ENCODE results near the gene MYOCD.

Gene MYOCD

DNA sequence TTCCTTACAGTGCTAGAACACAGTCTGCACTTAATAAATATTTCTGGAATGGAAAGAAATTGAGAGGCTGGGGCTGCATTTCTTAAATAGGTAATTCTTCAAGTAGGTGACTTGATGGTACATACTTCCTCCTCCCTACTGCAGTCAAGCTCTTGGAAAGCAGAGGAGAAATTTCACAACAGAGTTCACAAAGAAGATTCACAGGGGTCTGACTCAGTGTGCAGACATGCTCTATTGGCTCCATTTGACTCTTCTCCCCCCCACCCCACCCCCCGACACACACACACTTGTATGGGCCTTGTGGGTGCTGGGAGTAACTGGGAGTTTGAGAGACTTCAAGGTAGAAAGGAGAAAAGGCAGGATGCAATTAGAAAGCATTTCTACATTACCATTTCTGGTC is 6.2 kb upstream of the MYOCD start:
- Mint-ChIP-seq H3K4me1 (no peaks in the 10 kb centered on the region), H3K4me3 (no peak overlapping the region), H3K27ac (no peak overlapping the region), H3K9me3 (no peaks in the 10 kb centered on the region), H3K36me3 (no peaks in the 10 kb centered on the region), H3K27me3 (peaks cover 21 to 28% of the 10 kb centered on the region in 2 donors)
- DNase-seq (no peak), ATAC-seq (replicated peaks) (no peak)

DNA sequence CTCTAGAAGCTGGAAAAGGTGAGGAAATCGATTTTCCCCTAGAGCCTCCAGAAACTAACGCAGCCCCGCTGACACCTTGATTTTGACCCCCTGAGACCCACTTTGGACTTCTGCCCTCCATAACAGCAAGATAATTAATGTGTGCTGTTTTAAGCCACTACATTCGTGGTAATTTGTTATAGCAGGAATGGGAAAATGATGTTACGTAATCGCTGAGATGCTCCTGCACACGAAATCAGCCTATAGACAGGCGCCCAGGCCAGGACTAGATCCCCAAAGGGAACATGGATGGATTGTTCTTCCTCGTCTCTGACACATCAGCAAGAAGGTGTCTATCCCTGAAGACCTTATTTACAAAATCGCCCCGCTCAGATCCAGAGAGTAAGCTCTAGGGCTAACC is 1.4 kb upstream of the MYOCD start:
- Mint-ChIP-seq H3K9me3 (no peaks in the 10 kb centered on the region), H3K4me3 (no peak overlapping the region), H3K27ac (no peak overlapping the region), H3K27me3 (peaks cover 48 to 70% of the 10 kb centered on the region in 2 donors), H3K36me3 (no peaks in the 10 kb centered on the region), H3K4me1 (no peaks in the 10 kb centered on the region)
- ATAC-seq (replicated peaks) (no peak), DNase-seq (no peak)

DNA sequence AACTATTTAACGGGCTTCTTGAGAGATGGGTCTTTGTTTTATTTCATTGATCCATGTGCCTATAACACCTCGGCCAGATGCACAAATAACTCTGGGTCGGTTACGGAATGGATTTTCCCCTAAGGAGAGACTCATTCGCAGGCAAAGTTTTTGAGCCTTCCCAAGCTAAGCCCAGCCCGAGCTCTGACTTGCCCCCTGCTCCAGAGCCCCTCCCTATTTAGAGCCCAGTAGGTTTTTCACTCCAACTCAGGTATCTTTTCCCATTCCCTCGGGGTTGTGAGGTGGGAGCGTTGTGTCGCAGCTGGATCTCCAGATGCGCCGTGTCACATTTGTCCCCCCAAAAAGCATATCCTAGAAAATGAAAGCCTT is 812 bp upstream of the MYOCD start:
- Mint-ChIP-seq H3K36me3 (no peaks in the 10 kb centered on the region), H3K4me1 (no peaks in the 10 kb centered on the region), H3K4me3 (no peak overlapping the region), H3K27me3 (peaks cover 48 to 77% of the 10 kb centered on the region in 2 donors), H3K27ac (no peak overlapping the region), H3K9me3 (no peaks in the 10 kb centered on the region)
- ATAC-seq (replicated peaks) (no peak), DNase-seq (no peak)

DNA sequence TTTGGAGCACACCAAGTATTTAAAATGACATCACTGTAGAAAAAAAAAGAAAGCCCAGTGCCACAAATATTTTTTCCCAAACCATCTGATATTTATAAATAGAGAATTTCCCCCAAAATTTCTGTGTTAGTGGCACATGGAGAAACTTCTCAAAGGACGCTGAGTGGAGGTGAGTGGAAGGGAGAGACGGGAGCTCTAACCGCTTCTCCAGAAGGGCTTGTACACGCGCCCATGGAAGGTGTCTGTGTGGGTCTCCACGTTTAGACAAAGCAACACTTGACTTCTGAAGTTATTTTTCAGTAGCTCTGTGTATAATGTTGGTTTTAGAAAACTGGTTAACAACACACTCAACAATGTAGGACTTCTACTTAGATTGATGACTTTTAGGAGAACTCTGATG is 1.0 kb downstream of the MYOCD start:
- Mint-ChIP-seq H3K27me3 (peaks cover 48 to 72% of the 10 kb centered on the region in 2 donors), H3K27ac (no peak overlapping the region), H3K4me3 (no peak overlapping the region), H3K4me1 (no peaks in the 10 kb centered on the region), H3K9me3 (no peaks in the 10 kb centered on the region), H3K36me3 (no peaks in the 10 kb centered on the region)
- DNase-seq, result no peak
- ATAC-seq (replicated peaks), result no peak

DNA sequence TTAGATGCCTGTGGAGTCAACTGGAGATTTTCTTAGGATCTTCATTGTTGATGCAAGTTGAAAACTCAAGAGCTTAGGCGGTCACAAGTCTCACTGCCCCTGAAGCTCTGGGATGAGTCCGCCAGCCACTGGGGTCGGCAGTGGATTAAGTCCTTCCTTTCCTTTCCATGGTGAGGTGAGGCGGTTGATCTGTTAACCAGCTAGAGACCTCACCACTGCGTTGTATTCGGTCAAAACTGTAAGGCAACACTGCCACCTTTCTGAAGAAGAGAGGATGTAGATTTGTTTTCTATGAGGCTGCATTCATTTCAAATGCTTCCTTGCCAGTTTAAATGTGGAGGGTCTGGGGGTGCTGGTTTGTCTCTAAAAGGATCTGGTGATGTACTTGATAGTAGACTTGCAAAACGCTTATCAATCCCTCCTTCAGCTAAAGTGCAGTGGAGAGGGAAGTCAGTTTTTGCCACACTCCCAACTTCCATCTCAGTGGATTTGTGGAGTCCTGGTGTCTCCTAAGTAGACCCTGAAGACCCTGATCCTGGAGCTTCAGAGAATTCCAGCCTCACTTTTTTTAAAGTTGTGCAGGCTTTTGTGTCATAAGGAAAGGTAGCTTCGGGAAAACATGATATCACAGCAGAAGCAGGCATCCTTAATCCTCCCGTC is 1.7 kb downstream of the MYOCD start:
- H3K4me3 Mint-ChIP-seq, result no peak overlapping the region
- no peak for DNase-seq
- peaks cover 44 to 65% of the 10 kb centered on the region in 2 donors for H3K27me3 Mint-ChIP-seq
- H3K36me3 Mint-ChIP-seq, result no peaks in the 10 kb centered on the region
- no peaks in the 10 kb centered on the region for H3K4me1 Mint-ChIP-seq
- H3K27ac Mint-ChIP-seq, result no peak overlapping the region
- ATAC-seq (replicated peaks), result peak; percentile 49 to 53
- H3K9me3 Mint-ChIP-seq, result no peaks in the 10 kb centered on the region

DNA sequence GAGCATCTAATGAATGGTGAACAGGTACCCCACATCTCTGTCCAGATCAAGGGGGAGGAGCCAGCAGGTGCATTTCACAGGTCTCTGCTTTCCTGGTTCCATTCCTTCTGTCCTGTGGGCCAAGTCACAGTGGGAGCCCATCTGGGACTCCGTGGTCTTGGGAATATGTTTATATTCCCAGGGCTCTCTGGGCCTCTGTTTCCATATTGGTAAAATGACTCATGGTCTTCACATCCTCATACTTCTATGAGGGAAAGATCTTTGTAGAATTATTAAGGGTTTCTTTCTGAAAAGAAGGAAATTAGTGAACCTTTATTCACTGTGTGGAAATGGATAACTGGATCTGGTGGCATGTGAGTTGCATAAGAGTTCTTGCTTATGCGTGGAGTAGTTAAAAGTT is 6.2 kb downstream of the MYOCD start:
- no peaks in the 10 kb centered on the region for H3K36me3 Mint-ChIP-seq
- peaks cover 13 to 25% of the 10 kb centered on the region in 2 donors for H3K27me3 Mint-ChIP-seq
- no peak for ATAC-seq (replicated peaks)
- H3K4me1 Mint-ChIP-seq, result no peaks in the 10 kb centered on the region
- no peak overlapping the region for H3K27ac Mint-ChIP-seq
- no peak for DNase-seq
- H3K4me3 Mint-ChIP-seq, result no peak overlapping the region
- no peaks in the 10 kb centered on the region for H3K9me3 Mint-ChIP-seq

DNA sequence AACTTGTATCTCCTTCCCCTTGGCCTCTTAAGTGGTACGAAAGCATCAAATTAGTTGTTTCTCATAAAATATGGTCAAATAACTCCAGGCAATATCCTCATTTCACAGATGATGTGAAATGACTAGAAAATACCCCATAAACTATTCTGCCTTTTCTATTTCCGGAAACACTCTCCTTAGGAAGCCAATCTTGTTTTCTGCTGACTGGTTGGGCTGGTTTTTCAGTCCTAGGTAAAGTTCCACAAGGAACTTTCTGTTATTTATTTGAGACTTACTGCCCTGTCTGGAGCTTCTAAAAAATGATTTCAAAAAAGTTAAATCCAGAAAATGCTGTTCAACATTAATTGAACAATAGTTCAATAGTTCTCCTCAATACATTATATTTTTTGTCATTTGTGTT is 7.3 kb downstream of the MYOCD start:
- no peak for DNase-seq
- Mint-ChIP-seq H3K27ac (no peak overlapping the region), H3K36me3 (no peaks in the 10 kb centered on the region), H3K4me3 (no peak overlapping the region), H3K4me1 (no peaks in the 10 kb centered on the region), H3K9me3 (no peaks in the 10 kb centered on the region), H3K27me3 (peaks cover 7 to 15% of the 10 kb centered on the region in 2 donors)
- ATAC-seq (replicated peaks), result no peak

DNA sequence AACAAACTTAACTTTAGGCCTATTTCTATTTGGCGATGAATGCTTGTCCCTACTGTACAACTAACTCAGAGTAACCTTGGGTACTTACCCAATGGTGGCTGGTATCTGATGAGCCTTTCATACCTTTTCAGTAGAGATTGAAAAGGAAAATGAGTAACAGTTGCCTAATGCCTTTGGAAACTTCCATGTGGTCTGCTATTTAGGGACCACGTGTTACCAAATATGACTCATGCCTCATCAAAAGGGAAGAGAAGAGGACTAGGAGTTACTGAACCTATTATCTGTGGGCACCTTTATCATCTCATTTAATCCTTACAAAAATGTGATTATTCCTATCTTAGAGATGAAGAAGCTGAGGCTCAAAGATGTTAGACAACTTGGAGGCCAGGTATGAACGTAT is 8.1 kb downstream of the MYOCD start:
- ATAC-seq (replicated peaks) (no peak), DNase-seq (no peak)
- H3K4me1 Mint-ChIP-seq, result no peaks in the 10 kb centered on the region

DNA sequence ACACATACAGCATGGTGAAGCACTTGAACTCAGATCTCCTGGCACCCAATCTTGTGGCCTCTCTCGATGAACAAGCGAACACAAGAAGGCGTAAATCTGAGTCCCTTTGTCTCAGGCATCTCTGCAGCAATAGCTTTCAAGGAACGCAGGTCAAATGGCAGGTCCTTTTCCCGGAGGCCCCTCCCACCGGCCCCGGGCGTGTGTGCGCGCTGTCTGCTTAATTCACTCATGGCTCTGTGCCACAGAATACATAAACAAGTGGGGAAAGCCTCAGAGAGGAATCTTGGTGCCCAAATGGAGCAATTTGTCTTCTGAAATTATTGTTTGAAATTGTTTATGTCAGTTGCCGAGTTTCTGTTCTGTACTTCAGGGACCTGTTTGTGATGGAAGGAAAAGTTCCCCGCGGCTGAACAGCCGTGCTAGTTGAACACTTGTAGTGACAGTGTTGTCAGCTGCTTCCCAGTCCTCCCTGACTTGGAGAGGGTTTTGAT is 14.8 kb downstream of the MYOCD start:
- Mint-ChIP-seq H3K4me1 (no peaks in the 10 kb centered on the region), H3K9me3 (no peaks in the 10 kb centered on the region), H3K27me3 (no peaks in the 10 kb centered on the region), H3K4me3 (no peak overlapping the region), H3K36me3 (no peaks in the 10 kb centered on the region), H3K27ac (no peak overlapping the region)
- no peak for DNase-seq
- ATAC-seq (replicated peaks), result no peak

More for the DNA sequence above, 8.1 kb downstream of the MYOCD start:
- H3K4me3 Mint-ChIP-seq, result no peak overlapping the region
- H3K9me3 Mint-ChIP-seq, result no peaks in the 10 kb centered on the region
- H3K27me3 Mint-ChIP-seq, result peaks cover 4 to 12% of the 10 kb centered on the region in 2 donors
- no peaks in the 10 kb centered on the region for H3K36me3 Mint-ChIP-seq
- no peak overlapping the region for H3K27ac Mint-ChIP-seq

DNA sequence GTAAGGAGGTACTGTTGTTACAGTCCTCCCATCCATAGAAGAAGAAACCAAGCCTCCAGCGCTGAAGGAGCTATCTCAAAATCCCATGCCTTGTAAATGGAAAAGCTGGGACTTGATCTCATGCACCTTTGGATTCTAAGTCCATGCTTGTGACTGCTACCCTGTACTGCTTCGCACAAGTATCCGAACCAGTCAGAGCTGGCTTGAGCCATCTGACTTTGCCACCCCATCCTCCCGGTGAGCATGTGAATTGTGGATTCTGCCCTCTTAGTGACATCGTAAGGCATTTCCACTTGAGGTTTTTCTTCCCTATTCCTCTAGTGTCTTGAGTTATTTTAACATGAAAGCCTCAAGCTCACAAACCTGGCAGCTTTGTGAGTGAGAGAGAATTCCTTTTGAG is 15.3 kb downstream of the MYOCD start:
- Mint-ChIP-seq H3K4me1 (no peaks in the 10 kb centered on the region), H3K9me3 (no peaks in the 10 kb centered on the region), H3K36me3 (no peaks in the 10 kb centered on the region), H3K4me3 (no peak overlapping the region), H3K27me3 (no peaks in the 10 kb centered on the region), H3K27ac (no peak overlapping the region)
- no peak for DNase-seq
- no peak for ATAC-seq (replicated peaks)

DNA sequence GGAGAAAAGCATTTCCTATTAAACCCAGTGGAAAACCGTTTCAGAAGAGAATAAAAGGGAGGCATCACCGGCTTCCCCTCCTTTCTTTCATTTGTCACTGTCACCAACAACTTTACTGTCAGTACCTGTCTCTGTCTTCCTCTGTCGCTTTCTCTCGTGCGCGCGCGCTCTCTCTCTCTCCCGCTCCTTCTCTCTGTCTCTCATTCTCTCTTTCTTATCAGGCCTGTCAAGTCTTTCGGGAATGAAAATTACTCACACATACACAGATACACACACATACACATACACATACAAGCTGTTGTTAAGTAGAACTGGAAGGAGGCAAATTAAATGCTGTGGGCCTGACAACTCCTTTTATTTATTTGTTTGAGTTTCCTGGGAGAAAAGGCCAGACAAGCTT is 17.6 kb downstream of the MYOCD start:
- no peaks in the 10 kb centered on the region for H3K9me3 Mint-ChIP-seq
- no peaks in the 10 kb centered on the region for H3K27me3 Mint-ChIP-seq
- H3K4me1 Mint-ChIP-seq, result no peaks in the 10 kb centered on the region
- no peak for ATAC-seq (replicated peaks)
- H3K27ac Mint-ChIP-seq, result no peak overlapping the region
- no peak overlapping the region for H3K4me3 Mint-ChIP-seq
- no peaks in the 10 kb centered on the region for H3K36me3 Mint-ChIP-seq
- no peak for DNase-seq

DNA sequence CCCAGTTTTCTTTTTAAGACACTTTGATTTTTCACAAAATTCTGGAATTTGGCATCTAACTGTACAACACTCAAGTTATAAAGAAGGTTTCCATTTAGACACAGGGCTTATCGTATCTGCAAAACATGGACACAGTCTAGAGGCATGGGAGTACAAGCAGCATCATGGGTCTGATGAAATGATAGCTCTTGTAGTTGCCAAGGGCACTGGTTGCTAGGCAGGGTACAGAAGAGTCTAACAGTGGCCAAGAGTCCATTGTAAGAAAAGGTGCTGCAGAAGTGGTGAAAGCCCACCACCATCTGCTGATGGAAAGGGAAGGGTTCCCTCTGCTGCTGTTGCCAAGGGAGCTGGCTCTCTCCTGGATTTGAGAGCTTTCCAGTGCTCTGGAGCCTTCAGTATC is 20.8 kb downstream of the MYOCD start:
- Mint-ChIP-seq H3K36me3 (no peaks in the 10 kb centered on the region), H3K4me1 (no peaks in the 10 kb centered on the region), H3K27me3 (no peaks in the 10 kb centered on the region), H3K27ac (no peak overlapping the region), H3K4me3 (no peak overlapping the region), H3K9me3 (no peaks in the 10 kb centered on the region)
- no peak for ATAC-seq (replicated peaks)
- DNase-seq, result no peak

DNA sequence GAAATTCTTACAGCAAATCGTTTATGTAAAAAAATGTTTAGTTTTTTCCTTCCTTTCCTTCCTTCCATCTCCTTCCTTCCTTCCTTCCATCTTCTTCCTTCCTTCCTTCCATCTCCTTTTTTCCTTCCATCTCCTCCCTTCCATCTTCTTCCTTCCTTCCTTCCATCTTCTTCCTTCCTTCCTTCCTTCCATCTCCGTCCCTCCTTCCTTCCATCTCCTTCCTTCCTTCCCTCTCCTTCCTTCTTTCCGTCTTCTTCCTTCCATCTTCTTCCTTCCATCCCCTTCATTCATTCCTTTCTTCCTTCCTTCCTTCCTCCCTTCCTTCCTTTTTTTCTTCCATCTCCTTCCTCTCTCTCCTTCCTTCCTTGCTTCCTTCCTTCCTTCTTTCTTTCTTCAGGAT is 22.7 kb downstream of the MYOCD start:
- H3K4me1 Mint-ChIP-seq, result no peaks in the 10 kb centered on the region
- ATAC-seq (replicated peaks) (no peak), DNase-seq (no peak)
- H3K4me3 Mint-ChIP-seq, result no peak overlapping the region
- no peaks in the 10 kb centered on the region for H3K27me3 Mint-ChIP-seq
- no peaks in the 10 kb centered on the region for H3K9me3 Mint-ChIP-seq
- H3K27ac Mint-ChIP-seq, result no peak overlapping the region
- H3K36me3 Mint-ChIP-seq, result no peaks in the 10 kb centered on the region

DNA sequence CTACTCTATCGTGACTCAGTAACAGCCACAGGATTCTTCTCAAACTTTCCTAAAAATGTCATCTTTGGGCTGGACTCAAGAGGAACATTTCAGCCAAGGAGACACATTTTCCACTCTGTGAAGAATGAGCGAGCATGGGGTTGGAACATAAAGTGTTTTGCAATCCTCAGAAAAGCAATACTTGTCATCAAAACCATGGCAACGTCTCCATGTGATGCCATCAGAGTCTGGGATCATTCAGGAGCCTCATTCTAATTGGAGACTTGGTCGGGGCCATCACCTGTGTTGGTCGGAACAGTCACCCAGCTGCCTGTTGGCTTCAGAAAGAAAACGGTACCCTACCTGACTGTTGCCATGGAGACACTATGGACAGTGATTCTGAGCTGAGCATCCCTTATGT is 25.5 kb downstream of the MYOCD start:
- Mint-ChIP-seq H3K27ac (no peak overlapping the region), H3K27me3 (no peaks in the 10 kb centered on the region), H3K36me3 (no peaks in the 10 kb centered on the region), H3K9me3 (no peaks in the 10 kb centered on the region), H3K4me3 (no peak overlapping the region), H3K4me1 (no peaks in the 10 kb centered on the region)
- no peak for DNase-seq
- no peak for ATAC-seq (replicated peaks)

DNA sequence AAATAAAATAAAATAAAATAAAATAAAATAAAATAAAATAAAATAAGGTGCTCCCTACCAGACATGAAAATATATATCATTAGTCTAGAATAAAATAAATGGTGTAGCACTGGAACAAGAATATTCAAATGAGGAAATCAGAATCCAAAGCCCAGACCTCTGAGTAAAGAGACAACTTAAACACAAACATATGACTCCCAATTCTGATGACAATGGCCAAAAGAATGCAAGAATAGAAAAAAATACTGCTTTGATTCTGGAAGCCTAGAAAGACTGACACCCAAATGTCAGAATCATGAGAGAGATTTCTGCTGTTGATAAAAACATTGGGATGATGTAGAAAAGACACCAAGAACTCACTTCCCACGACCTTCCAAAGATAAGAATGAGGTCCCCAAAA is 27.9 kb downstream of the MYOCD start:
- Mint-ChIP-seq H3K9me3 (peaks cover 2 to 4% of the 10 kb centered on the region in 2 donors), H3K4me3 (no peak overlapping the region), H3K36me3 (no peaks in the 10 kb centered on the region), H3K4me1 (no peaks in the 10 kb centered on the region), H3K27ac (no peak overlapping the region), H3K27me3 (no peaks in the 10 kb centered on the region)
- DNase-seq (no peak), ATAC-seq (replicated peaks) (no peak)

DNA sequence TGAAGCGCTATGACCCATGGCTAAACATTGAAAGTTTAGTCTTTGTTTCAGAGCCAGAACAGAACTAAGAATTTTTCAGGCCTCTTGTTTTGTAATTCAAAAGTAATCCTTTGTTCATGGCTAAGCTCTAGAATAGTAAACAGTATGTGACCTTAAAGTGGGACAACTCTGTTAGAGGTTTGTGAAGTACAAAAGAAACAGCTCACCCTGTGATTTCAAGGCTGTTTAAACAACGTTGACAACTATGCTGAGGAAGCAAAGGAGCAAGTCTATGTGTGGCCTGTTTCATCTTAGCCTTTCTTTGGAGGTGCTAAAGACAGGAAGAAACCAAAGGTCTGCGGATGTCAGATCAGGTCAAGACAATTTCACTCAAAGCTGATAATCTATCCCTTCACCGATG is 40.4 kb downstream of the MYOCD start:
- Mint-ChIP-seq H3K4me3 (no peak overlapping the region), H3K36me3 (no peaks in the 10 kb centered on the region), H3K27me3 (no peaks in the 10 kb centered on the region), H3K9me3 (no peaks in the 10 kb centered on the region), H3K27ac (no peak overlapping the region), H3K4me1 (no peaks in the 10 kb centered on the region)
- ATAC-seq (replicated peaks) (no peak), DNase-seq (no peak)

Data from stimulated activated naive B cell treated with anti-CD40 and anti-IgM and Interleukin-4, amounts not matched to agents 10 μg/mL and 1 μg/mL and 100 μg/mL, for 72 hours (primary cell).